Activated CD8-positive, alpha-beta T cell treated with anti-CD3 and anti-CD28 coated beads for 36 hours (primary cell): Measurements from ENCODE around the gene OR8B4. TPM values are rescaled to one million over a fixed set of nuclear protein-coding genes. Genes with fewer than 3 reads are reported as not detected.
"Not testable (repeated sequence)": the region's sequence is repeated elsewhere in the genome, so short reads cannot be mapped to it uniquely, and the experiment has no call there.

ENCODE experiments used
- ATAC-seq: fragments of 200-7000 bp; cut with Tn5 transposase; one replicate; pipeline ENCODE4 v1.10.0; 2021; ENCODE audit warnings: mild to moderate bottlenecking, moderate library complexity
- CTCF ChIA-PET: fragments of 350-600 bp; sonication (Branson Sonifier 250); formaldehyde crosslinking; loops from one replicate; lab custom pipeline; 2021; ENCODE audit warnings: antibody characterized with exemption; lab: Charles Lee
- POLR2A ChIA-PET: fragments of 350-600 bp; sonication (Branson Sonifier 250); formaldehyde crosslinking; loops from one replicate; lab custom pipeline; 2021; ENCODE audit warnings: antibody characterized with exemption; lab: Charles Lee
- DNase-seq: peaks from one replicate; pipeline ENCODE4 v3.0.0-alpha.2; 2020
- H3K27ac Mint-ChIP-seq: one replicate; pipeline ENCODE4 v1.8.0; 2021; ENCODE audit warnings: mild to moderate bottlenecking, mixed read lengths
- H3K27me3 Mint-ChIP-seq: one replicate; pipeline ENCODE4 v1.8.0; 2021; ENCODE audit warnings: mixed read lengths
- H3K36me3 Mint-ChIP-seq: one replicate; pipeline ENCODE4 v1.8.0; 2021; ENCODE audit warnings: low read depth, mixed read lengths
- H3K4me1 Mint-ChIP-seq: one replicate; pipeline ENCODE4 v1.8.0; 2021; ENCODE audit warnings: low read depth, mixed read lengths
- H3K4me3 Mint-ChIP-seq: one replicate; pipeline ENCODE4 v1.8.0; 2021; ENCODE audit warnings: mild to moderate bottlenecking, moderate library complexity, mixed read lengths
- H3K9me3 Mint-ChIP-seq: one replicate; pipeline ENCODE4 v1.8.0; 2021; ENCODE audit warnings: mixed read lengths
- CTCF ChIP-seq: fragments of 200-600 bp; IDR thresholded peaks from one replicate; pipeline ENCODE4 v1.8.0; 2022; ENCODE audit warnings: antibody characterized with exemption, mild to moderate bottlenecking
- intact Hi-C: fragments of 100-400 bp; cut with micrococcal nuclease; formaldehyde crosslinking; loops from one replicate; pipeline ENCODE4 v1.10.0; 2022
- total RNA-seq, 2 experiments: library from RNA; stranded (reverse); gene quantifications; one replicate each; pipeline ENCODE4 v1.2.3, GENCODE V29; 2021

OR8B4 gene
- total RNA-seq, 2 experiments from 2014 or later: not detected

- Mint-ChIP-seq H3K36me3 (no peaks in the 10 kb centered on the region), H3K4me3 (no peak overlapping the region), H3K27me3 (peaks cover 8% of the 10 kb centered on the region), H3K9me3 (no peaks in the 10 kb centered on the region), H3K4me1 (no peaks in the 10 kb centered on the region), H3K27ac (no peak overlapping the region)
- no peak for ATAC-seq
- TF ChIP-seq CTCF: no peak
- POLR2A ChIA-PET: no interaction called here
- intact Hi-C loops: no loop called here
- no peak for DNase-seq
- CTCF ChIA-PET: no interaction called here
Observed at GRCh38 chr11:124467381-124467927, 42.8 kb upstream of the OR8B4 start.

GRCh38 chr11:124465368-124465767, 40.7 kb upstream of the OR8B4 start:
- no peak overlapping the region for H3K4me3 Mint-ChIP-seq
- no peak overlapping the region for H3K27ac Mint-ChIP-seq
- DNase-seq: no peak
- POLR2A ChIA-PET: no interaction called here
- CTCF ChIA-PET: interaction anchor here (1.1 kb wide), 1 partner anchor 10 kb away, joined by 3 read pairs; no protein-coding TSS in a partner anchor
- no peaks in the 10 kb centered on the region for H3K36me3 Mint-ChIP-seq
- peaks cover 8% of the 10 kb centered on the region for H3K27me3 Mint-ChIP-seq
- intact Hi-C loops: no loop called here
- no peak for TF ChIP-seq CTCF
- ATAC-seq: no peak
- no peaks in the 10 kb centered on the region for H3K9me3 Mint-ChIP-seq
- no peaks in the 10 kb centered on the region for H3K4me1 Mint-ChIP-seq

- Mint-ChIP-seq H3K9me3 (no peaks in the 10 kb centered on the region), H3K36me3 (no peaks in the 10 kb centered on the region), H3K4me3 (no peak overlapping the region), H3K4me1 (no peaks in the 10 kb centered on the region), H3K27me3 (peaks cover 8% of the 10 kb centered on the region), H3K27ac (no peak overlapping the region)
- DNase-seq: no peak
- CTCF ChIA-PET: no interaction called here
- ATAC-seq: no peak
- POLR2A ChIA-PET: no interaction called here
- no peak for TF ChIP-seq CTCF
- intact Hi-C loops: no loop called here
Observed at GRCh38 chr11:124463990-124464389, 39.3 kb upstream of the OR8B4 start.

- H3K27me3 Mint-ChIP-seq: peaks cover 8% of the 10 kb centered on the region
- CTCF ChIA-PET: interaction anchor here (1.0 kb wide), 1 partner anchor 119 kb away, joined by 3 read pairs; no protein-coding TSS in a partner anchor
- ATAC-seq (no peak), DNase-seq (no peak)
- no peak for TF ChIP-seq CTCF
- no peaks in the 10 kb centered on the region for H3K4me1 Mint-ChIP-seq
- H3K36me3 Mint-ChIP-seq: no peaks in the 10 kb centered on the region
- POLR2A ChIA-PET: no interaction called here
- no peak overlapping the region for H3K4me3 Mint-ChIP-seq
- H3K27ac Mint-ChIP-seq: no peak overlapping the region
- H3K9me3 Mint-ChIP-seq: no peaks in the 10 kb centered on the region
- intact Hi-C loops: no loop called here
Observed at GRCh38 chr11:124463324-124463723, 38.7 kb upstream of the OR8B4 start.

- Mint-ChIP-seq H3K27ac (no peak overlapping the region), H3K9me3 (no peaks in the 10 kb centered on the region), H3K4me1 (no peaks in the 10 kb centered on the region), H3K27me3 (peaks cover 7% of the 10 kb centered on the region), H3K36me3 (no peaks in the 10 kb centered on the region), H3K4me3 (no peak overlapping the region)
- no peak for ATAC-seq
- ChIA-PET POLR2A (no interaction called here), CTCF (interaction anchor here (2.1 kb wide), 1 partner anchor 59 kb away, joined by 5 read pairs; no protein-coding TSS in a partner anchor)
- intact Hi-C loops: no loop called here
- no peak for DNase-seq
- no peak for TF ChIP-seq CTCF
Observed at GRCh38 chr11:124460459-124460858, 35.8 kb upstream of the OR8B4 start.

GRCh38 chr11:124459379-124459778, 34.7 kb upstream of the OR8B4 start:
- CTCF ChIA-PET, H3K36me3 Mint-ChIP-seq, H3K27me3 Mint-ChIP-seq, POLR2A ChIA-PET, H3K4me1 Mint-ChIP-seq, H3K9me3 Mint-ChIP-seq, H3K4me3 Mint-ChIP-seq, ATAC-seq, intact Hi-C loops, DNase-seq, H3K27ac Mint-ChIP-seq: not testable (repeated sequence)
